Measurements from ENCODE around the gene SVEP1.

- TF ChIP-seq POLR2A (IDR thresholded peaks at IDR 0.05) (no peak), CTCF (IDR thresholded peaks at IDR 0.05) (no peak), EP300 (IDR thresholded peaks at IDR 0.05) (no peak)
These were observed 2.6 kb upstream of the SVEP1 start for GRCh38 chr9:110582156-110582555.
